NCI-H128 (cell line): ENCODE data around the gene AUH.

Experiments used
- DNase-seq: peaks from one replicate; lab custom pipeline; 2025; ENCODE audit not compliant: unreplicated experiment; lab: John Stamatoyannopoulos, UW

AUH gene

GRCh38 chr9:91256235-91256634, 105.5 kb downstream of the AUH start:
- DNase-seq = no peak

DNA sequence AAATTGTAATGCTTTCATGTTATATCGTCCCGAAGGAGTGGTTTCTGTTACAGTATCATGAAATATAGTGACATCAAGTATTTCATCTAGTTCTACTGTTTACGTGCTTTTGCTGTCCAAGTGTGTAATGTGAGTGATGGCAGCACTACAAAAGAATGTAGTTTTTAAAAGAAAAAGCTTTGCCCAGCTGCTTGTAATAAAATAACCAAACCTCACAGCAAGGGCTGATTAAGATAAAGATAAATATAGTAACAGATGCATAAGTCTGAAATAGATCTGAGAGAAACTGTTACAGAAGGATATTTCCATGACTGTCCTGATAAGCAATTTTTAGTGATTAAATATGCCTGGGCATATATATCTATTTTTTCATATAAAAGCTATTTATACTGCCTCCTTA, 106.4 kb downstream of the AUH start:
- DNase-seq = no peak

GRCh38 chr9:91253488-91253887, 108.2 kb downstream of the AUH start:
- no peak for DNase-seq

DNA sequence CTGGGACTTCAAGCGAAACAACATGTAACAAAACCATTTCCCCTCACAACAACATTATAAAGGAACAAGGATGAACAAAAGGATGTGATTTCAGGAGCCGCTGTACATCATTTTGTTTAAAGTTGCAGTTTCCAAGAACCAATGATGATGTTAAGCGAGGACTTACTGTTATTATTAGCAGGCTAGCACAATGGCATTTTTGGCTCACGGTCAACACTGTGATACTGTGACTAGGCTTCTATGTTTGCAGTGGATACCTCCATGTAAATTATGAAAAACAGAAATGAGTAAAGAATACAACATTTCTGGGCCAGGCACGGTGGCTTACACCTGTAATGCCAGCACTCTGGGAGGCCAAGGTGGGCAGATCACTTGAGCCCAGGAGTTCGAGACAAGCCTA, 113.0 kb downstream of the AUH start:
- no peak for DNase-seq

DNA sequence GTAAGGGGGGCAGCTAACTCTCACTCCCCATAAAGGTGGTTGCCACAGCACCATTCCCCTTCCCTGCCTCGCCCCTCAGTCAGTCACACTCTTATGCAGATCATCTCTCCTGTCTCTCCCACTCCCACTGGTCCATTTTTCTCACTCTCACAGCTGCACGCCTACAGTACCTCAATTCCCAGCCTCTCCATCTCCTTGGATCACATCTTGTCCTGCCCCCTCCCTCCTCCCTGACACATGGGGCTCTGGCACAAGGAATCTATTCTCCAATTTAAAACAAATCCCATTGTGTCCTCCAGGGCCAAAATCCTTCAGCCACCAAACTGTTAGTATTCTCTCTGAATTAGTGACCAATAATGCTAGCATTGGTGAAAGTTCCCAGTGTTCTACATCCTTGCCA, 114.4 kb downstream of the AUH start:
- no peak for DNase-seq

- no peak for DNase-seq
Measured at GRCh38 chr9:91246846-91247245, 114.9 kb downstream of the AUH start.

GRCh38 chr9:91245431-91246313, 116.0 kb downstream of the AUH start:
- DNase-seq = no peak

DNA sequence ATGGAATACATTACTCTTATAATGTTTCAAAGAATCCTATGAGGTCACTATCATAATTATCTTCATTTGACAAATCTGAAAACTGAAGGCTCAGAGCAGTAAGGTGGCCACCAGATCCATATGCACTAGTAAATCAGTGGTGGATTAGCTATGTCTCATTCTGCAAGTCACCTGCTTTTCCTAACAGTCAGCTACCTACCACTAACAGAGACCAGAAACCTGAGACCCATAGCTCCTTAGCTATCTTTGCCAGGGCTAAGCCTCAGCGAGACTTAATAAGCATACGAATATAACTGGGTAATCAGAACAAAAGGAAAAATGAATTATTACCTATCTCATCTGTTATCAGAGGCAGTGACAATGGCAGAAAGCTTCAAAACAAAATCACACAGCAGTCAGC, 118.7 kb downstream of the AUH start:
- DNase-seq = no peak

- DNase-seq = no peak
Measured at GRCh38 chr9:91241909-91242308, 119.8 kb downstream of the AUH start.

DNA sequence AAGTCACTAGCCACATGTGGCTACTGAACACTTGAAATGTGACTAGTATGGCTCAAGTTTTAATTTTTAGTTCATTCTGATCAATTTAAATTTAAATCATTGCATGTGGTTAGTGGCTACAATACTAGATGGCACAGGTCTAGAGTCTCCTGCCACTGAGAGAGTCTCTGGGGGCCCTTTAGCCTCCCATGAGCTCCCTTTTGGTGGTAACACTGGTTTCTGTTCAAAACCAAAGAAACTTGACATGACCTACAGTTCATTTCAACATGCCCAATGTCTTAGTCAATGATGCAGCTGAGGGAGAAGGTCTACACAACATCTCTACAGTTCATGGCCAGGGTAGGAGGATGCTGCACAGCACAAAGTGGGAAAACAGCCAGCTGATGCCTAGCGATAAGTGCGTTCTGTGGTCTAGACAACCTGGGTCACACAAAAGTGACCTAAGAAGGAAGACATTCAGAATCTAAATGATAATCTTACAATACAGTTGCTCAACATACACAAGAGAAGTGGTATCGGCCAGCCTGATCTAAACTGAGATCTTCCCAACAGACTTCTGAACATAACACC, 121.0 kb downstream of the AUH start:
- DNase-seq = no peak

GRCh38 chr9:91239367-91240111, 122.2 kb downstream of the AUH start:
- DNase-seq = no peak

DNA sequence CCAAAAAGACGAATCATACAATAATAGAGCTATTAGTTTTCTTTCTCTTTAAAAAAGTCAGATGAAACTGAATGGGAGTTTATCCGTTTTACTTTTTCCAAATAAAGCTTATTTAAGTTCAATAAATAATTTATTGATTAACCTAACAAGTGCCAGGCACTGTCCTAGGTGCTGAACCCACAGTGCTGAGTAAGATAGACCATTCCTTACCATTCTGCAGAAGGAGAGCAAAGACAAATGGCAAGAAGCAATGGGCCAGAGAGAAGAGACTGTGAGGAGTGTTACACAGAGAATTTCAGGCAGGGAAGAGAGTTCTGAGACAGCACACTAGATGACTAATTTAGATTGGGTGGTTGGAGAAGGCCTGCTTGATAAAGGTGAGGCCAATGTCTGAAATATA, 127.2 kb downstream of the AUH start:
- DNase-seq = no peak

DNA sequence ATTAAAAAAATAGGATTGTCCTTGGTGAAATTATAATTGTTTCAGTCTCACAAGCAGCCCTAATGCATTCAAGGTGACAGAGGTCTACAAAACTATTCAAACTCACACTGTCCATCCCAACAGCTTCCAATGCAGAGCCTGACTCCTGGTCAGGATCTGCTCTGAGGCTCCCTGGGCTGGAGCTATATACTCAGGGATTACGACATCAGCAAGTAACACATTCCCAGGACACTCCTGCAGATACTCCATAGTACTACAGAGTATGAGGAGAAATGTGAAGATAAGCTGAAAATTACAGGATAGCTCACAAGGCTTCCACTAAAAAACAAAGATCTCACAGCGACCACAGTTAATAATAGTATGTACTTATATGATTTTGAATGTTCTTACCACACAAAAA, 130.1 kb downstream of the AUH start:
- DNase-seq = no peak

- DNase-seq = no peak
Measured at GRCh38 chr9:91223000-91223399, 138.7 kb downstream of the AUH start.

GRCh38 chr9:91222457-91222856, 139.3 kb downstream of the AUH start:
- no peak for DNase-seq

DNA sequence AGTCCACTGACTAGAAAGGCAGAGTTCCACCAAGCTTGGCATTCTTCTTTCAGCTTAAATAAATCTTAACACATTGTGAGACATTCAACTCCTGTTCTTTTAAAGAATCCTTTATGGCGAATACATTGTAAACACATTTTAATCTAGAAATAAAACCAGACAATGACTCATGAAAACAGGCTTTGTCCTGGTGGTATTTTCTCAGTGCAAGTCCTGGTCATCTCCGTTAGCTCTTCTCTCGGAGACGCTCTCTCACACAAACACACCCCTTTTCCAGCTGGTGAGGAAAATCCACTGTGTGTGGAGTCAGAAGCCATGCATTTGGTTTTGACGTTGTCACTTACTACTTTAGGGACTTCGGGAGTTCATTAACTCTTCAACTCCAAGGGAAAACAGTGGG, 140.4 kb downstream of the AUH start:
- no peak for DNase-seq

- DNase-seq = no peak
Measured at GRCh38 chr9:91220491-91221135, 141.1 kb downstream of the AUH start.

DNA sequence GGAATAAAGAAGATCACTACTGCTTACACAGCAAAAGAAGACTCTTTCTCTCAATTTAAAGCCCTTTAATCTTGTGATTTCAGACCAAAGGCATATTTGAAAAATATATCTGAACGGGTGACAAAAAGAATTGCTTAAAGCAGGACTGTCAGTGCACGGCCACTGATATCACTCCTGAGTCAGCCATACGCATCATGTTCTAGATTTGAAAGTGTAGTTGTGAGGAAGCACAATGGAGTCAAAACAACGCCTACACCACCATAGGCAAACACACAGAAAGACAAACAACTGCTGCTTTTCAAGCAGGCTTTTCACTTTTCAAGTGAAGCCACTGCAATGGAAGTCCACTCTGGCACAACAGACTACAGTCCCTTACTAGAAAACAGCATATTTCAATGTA, 141.7 kb downstream of the AUH start:
- DNase-seq = no peak

DNA sequence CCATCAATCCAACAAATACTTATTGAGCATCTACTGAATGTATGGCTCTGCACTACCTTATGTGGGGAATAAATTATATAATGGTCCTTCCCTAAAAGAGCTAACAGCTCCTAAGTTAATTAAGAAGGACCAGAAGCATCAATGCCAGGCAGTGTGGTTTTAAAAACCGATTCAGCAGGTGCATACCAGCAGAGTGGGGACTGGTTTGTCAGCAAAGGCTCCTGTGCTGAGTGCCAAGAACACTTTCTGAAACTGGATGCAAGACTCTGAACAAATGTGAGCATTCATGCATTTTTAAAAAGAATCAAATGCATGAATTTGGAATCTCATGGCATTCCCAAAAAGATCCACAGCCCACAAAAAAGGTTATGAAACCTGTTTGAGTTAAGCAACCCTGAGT, 142.2 kb downstream of the AUH start:
- no peak for DNase-seq

- DNase-seq = no peak
Measured at GRCh38 chr9:91217388-91217787, 144.3 kb downstream of the AUH start.

DNA sequence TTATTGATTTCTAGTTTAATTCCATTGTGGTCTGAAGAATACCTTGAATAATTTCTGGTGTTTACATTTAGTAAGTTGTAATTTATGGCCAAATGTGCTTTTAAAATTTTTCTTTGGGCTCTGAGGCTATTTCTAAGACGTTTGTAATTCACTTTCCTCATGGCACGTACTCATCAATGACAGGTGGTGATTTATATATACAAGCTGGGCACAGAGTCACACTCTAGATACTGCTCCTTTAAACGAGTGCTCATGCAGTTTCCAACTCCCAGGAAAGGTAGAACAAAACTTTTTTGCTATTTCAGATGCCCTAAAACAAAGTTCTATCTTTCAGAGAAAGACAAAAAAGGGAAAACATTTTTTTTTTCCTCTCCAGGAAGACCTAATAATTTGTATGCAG, 146.9 kb downstream of the AUH start:
- no peak for DNase-seq

- DNase-seq = no peak
Measured at GRCh38 chr9:91214086-91214485, 147.6 kb downstream of the AUH start.
